GM21529 (cell line): Measurements from ENCODE around the gene ZCCHC14.
"Not testable (repeated sequence)": the region's sequence is repeated elsewhere in the genome, so short reads cannot be mapped to it uniquely, and the experiment has no call there.

ENCODE experiments used
- ATAC-seq: cut with Tn5 transposase; IDR thresholded peaks from one replicate; pipeline ENCODE4 v1.9.1; 2021; ENCODE audit not compliant: unreplicated experiment

ZCCHC14 gene

DNA sequence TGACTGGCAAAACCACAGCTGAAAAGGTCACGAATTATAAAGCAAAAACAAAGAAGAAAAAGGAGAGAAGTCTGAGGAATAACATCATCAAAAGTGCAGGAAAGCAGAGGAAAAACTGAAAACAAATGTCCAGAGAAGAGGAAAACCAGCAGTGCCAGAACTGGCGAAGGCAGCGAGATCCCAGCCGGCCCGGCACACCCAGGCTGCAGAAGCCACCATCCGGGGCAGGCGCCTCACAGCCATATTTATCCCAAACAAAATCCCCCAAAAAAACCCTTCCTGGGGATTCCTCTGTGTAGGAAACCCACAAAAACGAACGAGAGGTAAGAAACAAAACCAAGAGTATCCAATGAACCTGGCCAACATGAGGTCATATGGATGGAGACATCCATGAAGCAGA, 10.6 kb downstream of the ZCCHC14 start:
- no peak for ATAC-seq

DNA sequence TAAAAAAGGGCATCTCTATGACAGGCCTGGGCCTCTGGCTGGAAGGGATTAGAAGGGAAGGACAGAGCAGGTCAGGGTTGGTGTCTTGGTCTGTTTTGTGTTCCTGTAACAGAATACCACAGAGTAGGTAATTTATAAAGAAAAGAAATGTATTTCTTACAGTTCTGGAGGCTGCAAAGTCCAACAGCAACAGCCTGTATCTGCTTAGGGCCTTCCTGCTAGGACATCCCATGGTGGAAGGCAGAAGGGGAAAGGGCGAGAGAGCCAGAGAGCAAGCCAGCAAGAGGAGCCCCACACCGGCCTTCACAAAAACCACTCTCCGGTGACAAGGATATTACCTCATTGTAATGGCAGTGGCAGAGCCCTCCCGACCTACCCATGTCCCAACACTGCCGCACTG, 11.1 kb downstream of the ZCCHC14 start:
- not testable (repeated sequence) for ATAC-seq

DNA sequence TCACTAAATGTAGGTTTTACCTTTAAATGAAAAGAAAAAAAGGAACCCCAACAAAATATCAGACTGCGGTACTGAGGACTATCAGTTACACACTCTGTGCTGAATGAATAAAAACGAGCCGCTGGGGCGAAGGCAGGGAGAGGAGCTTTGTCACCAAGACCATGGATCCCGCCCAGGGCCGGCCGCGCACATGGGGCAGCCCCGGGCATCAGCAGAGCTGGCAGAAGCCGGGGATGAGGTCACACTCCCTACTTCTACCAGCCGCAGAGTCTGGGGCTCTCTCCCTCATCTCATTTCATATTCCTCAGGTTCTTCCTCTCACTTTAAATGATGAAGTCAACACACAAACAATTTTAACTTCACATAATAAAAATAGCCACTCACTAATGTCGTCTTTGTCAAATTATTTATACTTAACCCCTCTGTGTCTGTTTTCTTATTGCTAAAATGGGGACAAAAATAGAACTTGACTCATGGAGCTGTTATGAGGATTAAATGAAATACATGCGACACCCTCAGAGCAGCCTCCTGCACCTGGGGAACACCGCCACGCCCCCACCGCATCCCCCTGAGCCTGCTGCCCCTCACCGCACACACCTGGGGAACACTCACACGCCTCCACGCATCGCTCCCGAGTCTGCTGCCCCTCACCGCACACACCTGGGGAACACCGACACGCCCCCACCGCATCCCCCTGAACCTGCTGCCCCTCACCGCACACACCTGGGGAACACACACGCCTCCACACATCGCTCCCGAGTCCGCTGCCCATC, 15.4 kb downstream of the ZCCHC14 start:
- not testable (repeated sequence) for ATAC-seq

DNA sequence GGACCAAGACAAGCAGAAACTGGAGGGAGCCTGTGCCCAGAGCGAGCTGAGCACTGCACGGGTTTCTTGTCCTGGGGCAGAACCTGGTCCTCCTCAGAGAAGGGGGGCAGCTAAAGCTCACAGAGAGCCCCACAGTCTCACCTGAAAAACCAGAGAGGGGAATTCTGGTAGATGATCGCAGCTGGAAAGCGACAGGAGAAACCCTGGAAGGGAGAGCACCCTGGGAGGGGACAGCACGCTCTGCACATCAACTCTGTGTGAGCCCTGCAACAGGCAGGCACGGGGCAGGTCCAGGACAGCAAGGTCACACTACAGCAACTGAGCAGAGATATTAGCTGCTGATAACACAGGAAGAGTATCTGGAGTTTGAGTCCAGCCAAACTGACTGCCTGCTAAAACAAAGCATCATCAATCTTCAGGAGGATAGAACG, 18.2 kb downstream of the ZCCHC14 start:
- ATAC-seq, result no peak

DNA sequence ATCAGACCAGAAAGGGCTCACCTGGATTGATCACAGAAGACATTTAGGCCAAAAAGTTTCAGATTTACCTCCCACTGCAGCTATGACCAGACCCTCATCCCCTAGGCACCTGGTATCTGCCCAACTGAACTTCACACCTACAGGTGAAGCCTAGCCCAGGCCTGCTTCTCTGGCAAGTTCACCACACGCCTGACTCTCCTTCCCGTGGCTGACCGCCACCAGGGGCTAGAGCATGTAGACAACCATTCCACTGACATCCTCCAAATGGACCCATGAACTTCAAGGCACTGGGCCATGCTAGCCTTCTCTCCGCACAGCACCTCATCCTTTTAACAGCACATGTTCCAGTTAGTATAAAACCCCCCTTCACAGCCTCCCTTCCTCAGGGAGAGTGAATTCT, 18.8 kb downstream of the ZCCHC14 start:
- ATAC-seq, result no peak

DNA sequence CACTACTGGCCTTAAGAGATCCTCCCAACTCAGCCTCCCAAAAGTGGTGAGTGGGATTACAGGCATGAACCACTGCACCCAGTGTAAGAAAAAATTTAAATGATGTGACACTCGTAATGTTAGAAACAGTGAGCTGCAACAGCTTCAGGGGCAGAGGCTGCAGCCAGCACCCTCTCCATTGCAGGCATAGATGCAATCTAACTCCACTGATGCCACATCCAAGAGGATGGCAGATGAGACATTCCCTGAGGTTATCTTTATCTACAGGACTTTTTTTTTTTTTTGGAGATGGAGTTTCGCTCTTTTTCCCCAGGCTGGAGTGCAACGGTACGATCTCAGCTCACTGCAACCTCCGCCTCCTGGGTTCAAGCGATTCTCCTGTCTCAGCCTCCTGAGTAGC, 19.9 kb downstream of the ZCCHC14 start:
- ATAC-seq, result no peak

DNA sequence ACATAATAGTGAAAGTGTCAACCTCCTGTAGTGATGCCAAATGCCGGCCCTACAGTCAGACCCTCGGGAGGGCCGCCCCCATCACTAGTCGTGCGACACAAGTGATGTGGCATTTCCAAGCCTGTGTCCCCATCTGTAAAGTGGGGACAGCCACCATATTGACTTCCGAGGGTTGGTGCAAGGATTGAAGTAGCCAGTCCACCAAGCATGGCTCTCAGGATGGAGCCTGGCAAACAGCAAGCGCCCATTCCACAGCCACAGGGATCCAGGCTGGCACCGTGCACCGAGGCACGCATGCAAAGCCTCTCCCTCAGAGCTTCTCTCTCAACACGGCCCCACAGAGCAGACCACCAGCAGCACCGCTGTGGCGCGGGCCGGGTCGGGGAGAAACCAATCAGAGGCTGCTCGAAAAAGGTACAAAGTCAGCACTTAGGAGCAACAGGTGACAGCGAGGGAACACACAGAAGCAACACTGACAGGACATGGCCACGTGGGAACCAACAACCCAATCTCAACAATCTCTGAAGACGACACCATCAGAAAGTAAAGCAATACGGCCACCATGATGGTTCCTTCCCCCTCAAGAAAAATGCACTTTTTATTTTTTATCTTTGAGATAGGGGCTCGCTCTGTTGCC, 20.6 kb downstream of the ZCCHC14 start:
- no peak for ATAC-seq

DNA sequence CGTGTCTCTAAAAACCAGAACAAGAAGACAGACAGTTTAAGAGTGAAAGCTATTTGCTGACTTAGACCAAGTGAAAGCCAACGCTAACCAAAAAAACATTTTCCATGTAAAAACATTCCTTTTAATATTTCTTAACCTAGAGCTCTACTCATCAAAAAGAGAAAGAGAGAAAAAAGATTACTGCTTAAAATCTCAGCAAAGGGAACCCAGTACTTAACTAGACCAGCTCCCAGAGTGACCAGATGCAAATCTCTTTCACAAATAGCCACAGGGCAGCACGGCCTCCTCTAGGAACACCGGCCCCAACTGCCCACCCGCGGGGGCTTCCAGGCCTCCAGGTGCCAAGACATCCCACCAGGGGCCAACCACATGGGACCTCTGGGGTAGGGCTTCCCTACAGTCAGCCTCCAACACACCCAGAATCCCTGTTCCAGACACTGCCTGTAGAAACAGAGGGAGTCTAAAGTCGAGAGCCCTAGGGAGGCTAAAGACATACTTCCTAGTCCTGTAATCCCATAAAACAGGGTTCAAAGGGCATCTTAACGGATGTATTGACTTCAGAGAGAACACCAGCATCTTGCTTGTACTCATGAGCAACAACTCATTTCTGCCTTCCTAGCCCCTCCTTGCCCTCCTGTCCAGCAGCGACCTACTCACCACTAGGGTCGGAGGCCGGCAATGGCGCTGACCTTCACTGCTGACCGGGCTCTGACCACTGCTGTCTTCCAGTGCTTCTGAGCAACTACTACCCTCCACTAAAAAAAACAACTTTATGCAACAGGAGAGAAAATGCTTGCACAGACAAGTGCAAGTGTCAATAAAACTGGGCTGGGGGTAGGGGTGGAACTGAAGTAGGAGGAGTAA, 21.3 kb downstream of the ZCCHC14 start:
- ATAC-seq, result no peak

DNA sequence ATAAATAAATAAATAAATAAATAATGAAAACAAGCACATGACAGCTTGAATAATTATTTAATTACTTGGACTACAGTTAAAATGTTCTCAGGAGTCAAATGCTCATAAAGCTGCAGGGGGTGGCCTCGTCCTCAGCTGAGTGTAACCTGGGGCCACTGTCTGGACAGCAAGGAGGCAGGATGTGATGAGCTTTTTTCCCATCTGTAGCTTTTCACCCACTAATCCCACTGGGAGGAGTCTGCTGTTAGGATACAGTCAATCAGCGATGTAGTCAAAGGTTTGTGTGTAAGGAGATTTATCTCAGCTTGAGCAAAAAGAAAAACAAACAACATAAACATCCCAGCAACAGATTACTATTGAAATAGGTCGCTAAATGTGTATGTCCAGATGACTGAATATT, 22.5 kb downstream of the ZCCHC14 start:
- no peak for ATAC-seq

DNA sequence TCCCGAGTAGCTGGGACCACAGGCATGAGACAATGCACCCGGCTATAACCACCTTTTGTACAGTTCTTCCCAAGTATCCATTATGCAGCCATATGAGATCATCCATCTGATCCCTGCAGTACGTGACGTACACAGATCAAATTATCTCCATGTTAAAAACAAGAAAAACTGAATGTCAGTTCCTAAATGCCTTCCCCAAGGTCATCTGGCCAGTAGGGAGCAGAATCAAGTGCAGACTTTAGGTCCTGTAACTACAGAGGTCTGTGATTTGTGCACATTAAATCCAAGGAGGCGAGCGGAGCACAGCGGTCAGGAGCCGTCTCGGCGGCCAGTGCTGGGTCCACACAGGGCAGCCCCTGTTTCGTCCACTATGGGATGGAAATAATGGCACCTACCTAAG, 23.7 kb downstream of the ZCCHC14 start:
- no peak for ATAC-seq

DNA sequence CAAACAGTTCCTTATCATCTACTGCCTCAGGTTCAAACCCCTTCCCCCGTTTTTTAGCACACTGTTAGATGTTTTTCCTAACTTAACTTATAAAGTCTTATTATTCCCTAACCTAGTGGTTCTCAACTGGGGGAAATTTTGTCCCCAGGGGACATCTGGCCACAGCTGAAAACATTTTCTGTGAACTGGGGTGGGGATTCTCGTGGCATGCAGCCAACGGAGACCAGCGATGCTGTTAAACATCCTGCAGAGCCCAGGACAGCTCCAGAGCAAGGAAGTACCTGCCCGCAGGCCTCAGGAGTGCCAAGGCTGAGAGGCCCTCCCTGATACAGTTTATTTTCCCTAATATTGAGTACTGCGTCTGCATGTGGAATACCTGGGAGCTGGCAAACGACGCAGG, 24.3 kb downstream of the ZCCHC14 start:
- ATAC-seq, result no peak

DNA sequence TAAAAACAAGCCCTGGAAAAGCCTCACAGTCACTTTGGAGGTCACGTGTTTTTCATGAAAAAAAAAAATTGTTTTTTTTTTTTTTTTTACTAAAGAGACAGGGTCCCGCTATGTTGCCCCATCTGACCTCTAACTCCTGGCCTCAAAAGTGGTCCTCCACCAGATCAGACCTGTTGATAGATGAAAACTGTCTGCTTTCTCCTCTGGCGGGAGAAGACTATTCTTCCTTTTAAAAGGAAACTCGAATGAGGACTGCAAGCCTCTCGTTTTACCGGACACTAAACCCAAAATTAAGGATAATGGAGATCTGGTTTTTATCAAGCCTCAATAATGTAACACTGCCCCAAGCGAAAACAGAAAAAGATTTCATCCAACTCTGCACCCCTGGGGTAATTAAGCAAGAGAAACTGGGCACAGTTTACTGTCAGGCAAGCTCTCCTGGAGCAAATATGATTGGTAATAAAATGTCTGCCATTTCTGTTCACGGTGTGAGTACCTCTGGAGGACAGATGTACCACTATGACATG, 25.8 kb downstream of the ZCCHC14 start:
- no peak for ATAC-seq

DNA sequence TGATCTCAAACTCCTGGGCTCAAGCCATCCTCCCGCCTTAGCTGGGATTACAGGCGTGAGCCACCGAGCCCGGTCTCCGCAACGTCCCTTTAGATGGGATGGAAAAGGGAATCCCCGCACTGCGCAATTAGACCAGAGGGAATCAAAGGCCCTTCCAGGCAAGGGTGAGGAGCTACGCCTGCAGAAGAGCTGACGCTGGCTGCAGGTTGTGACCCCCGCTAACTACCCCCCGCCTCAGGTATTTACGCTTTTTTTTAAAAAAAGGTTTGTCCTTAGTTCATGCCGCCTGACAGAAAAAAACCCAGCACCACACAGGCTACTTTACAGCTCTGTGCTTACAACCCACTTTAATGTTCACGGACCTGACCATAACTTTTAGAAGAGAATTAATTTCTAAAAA, 26.9 kb downstream of the ZCCHC14 start:
- no peak for ATAC-seq

DNA sequence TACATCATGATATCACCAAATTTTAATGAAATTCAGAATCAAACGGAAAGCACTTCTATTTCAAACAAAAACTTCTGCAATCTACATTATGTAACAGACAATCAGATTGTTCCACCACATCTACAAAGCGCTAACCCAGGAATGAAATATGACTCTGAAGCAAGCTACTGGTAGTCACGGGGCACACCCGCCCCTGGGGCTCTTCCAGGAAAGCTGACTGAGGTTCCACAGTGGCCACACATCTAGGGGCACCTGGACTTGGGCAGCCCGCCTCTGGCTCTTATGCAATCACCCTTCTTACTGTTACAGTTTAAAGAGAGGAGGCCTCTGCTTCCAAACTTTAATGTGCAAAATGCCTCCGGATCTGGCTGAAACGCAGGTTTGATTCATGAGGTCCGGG, 27.5 kb downstream of the ZCCHC14 start:
- no peak for ATAC-seq

DNA sequence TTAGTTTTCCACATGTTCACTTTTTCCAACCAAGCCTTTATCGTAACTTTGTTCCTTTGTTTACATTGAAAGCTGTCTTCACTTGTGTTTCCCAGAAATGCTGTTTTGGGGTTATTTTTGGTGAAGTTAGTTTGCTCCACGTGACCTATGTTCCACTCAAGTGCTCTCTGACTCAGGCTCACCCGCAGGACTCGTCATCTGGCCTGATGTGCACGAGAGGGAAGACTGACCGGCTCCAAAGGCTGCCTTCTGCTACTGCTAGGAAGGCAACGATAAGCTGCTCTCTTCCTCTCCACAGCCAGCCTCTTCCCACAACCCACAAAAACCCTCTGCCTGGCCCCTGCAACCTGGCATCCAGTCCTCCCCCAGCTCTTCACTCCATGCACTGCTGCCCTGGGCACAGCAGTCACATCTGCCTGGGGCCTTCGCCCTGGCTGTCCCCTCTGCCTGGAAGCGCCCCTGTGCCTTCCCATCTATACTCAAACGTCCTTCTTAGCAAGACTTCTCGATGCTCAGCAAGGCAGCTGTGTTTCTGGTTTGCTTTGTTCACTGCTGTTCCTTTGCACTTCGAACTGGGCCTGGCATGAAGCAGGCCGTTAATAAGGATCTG, 28.0 kb downstream of the ZCCHC14 start:
- ATAC-seq, result no peak

DNA sequence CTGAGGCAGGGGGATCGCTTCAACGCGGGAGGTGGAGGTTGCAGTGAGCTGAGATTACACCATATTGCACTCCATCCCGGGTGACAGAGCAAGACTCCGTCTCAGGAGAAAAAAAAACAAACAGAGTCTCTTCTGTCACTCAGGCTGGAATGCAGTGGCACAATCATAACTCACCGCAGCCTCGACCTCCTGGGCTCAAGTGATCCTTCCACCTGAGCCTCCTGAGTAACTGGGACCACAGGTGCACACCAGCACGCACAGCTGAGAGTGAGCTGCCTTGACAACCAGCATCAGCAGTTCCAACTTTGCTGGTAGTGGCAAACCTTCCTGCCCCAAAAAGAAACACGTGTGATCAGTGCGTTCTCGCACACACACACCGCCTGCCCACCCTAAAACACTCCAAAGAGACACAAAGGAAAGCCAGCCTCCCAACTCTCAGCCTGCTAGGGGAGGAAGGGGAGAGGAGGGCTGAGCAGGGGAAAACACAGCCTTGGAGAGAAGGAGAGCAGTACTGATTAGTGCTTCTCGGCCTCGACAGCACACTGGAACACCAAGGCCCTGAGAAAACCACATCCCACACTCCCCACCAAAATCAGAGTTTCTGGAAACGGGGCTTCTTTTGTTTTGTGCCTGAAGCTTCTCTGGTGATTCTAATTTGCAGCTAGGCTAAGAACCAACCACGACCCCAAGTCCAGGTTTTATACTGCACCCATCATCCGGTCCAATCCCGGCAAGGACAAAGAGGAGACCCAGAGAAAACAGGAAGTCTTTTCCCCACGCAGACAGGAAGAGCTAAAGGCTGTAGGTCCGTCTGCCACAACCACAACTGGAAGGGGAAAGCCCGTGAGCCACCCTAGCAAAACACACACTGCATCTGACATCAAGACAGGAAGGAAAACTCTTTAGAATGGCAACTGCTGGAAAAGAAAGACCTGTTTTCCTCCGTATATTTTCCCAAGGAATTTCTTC, 28.8 kb downstream of the ZCCHC14 start:
- no peak for ATAC-seq

DNA sequence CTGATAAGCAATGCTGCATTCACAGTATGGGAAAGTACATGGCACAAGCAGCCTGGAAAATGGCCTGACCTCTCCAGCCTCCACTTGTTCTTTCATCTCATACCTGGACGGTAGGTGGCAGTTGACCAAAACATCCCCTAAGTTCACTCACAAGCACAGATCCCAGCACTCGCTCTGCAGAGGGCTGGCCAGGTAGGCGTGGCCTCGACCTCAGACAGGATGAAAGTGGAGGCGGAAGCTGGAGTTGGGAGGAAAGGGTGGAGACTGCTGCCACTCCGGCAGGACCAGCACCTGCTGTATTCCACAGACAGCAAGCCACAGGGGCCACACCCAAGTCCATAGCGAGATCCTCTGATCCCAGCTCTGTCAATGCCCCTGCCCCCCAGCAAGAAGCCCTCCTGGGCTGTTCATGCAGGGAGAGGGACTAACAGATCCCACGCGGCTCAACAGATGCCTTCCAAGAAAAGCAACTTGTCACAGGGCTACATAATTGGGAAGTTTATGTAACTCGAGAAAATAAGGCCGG, 31.3 kb downstream of the ZCCHC14 start:
- ATAC-seq, result peak; percentile 61

DNA sequence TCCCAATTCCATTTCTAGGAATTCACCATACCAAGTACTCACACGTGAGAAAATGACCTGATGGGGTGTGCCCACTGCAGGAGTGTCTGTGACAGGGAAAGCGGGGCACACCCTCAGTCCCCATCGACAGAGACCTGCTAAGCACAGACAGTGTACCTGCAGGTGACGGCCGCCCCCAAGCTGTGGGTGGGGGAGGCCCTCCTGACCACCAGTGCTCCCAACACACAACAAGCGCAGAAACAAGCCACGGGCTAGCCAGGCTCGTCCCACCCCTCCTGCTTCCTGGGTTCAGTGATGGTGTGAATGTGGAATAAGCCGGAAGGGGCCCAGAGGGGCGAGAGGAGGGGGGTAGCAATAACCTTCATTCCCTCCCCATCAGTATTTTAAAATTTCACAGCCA, 31.9 kb downstream of the ZCCHC14 start:
- no peak for ATAC-seq

DNA sequence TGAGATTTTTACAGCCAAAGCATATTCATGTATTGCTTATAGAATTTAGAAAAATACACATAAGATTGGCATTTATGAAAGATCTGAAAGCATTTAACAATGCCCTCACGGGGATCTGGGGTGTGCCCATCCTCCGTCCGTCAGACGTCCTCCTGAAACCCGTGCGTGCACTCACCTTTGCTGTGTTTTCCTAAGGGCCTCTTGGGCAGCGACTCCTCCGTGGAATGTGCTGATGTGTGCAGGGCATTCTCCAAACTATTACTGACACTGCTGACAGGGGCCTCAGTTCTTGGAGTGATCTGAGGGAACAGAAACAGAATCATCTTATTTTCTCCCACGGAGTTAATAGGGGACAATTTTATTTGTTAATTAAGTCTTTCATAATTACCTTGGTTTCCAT, 33.0 kb downstream of the ZCCHC14 start:
- ATAC-seq, result no peak

DNA sequence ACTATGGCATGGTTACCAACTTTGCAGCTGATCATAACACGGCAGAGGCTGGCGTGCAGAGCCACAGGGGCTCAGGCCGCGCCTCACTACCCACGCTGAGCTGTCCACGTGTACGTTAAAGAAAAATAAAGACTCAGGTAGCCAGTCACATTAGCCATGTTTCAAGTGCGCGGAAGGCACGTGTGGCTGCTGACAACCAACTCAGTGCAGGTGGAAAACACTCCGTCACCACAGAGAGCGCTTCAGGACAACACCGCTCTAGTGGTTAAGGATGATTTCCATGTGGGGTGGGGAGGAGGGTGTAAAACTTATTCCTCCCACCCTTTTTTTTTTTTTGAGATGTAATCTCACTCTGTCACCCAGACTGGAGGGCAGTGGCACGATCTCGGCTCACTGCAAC, 33.8 kb downstream of the ZCCHC14 start:
- ATAC-seq, result no peak
